ENCODE data around the gene SIGLEC6.

SIGLEC6 gene

GRCh38 chr19:51550848-51551672 lies 19.6 kb upstream of the SIGLEC6 start:
- no peak for DNase-seq
- in situ Hi-C loops (cut with HindIII; ENCODE audit: low pct_ligation_motif_present, low pct_unique_long_range_greater_than_20kb, low sequenced_read_pairs), result no loop called here

- in situ Hi-C loops (cut with HindIII; ENCODE audit: low pct_ligation_motif_present, low pct_unique_long_range_greater_than_20kb, low sequenced_read_pairs), result no loop called here
- no peak for DNase-seq
Observed at GRCh38 chr19:51549533-51550324, 18.3 kb upstream of the SIGLEC6 start.

DNA sequence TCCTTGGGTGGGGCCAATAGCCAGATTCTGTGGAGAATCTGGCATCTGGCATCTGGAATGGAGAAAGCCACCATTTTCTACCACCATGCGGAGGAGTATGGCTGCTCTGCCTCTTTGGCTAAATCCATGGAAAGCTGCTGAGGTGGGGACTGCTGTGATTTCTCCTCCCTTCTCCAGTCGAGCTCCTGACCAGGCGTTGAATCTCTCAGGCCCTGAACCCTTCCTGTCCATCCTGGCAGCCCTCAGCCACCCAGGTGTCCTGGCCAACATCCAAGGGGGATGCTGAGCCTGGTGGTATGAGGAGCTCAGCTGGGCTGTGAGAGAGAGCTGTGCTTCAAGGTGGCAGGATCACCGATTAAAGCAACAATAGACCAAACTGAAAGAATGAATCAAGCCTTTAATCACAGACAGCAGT lies 17.4 kb upstream of the SIGLEC6 start:
- in situ Hi-C loops (cut with HindIII; ENCODE audit: low pct_ligation_motif_present, low pct_unique_long_range_greater_than_20kb, low sequenced_read_pairs), result no loop called here

DNA sequence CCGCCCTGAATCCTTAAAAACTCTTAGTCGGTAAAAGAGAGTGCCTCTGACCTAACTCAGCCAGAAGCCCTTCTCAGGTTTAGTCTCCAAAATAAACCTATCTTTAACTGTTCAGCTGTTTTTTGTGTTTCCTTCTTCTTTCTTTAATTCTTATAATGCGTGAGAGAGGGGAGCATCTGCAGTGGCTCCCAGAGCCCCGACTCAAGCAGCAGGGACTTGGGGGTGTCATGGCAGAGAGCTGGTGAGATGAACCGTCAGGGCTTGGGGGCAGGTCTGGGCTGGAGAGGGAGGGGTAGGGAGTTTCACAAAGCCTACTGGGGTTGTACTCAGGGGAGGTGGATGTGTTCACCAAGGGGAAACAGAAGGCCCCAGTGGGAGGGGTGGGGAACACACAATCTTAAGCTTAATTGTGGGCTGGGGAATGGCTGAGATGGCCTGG lies 16.8 kb upstream of the SIGLEC6 start:
- in situ Hi-C loops (cut with HindIII; ENCODE audit: low pct_ligation_motif_present, low pct_unique_long_range_greater_than_20kb, low sequenced_read_pairs), result no loop called here
- no peak for DNase-seq

More for the DNA sequence above, 17.4 kb upstream of the SIGLEC6 start:
- DNase-seq, result no peak

DNA sequence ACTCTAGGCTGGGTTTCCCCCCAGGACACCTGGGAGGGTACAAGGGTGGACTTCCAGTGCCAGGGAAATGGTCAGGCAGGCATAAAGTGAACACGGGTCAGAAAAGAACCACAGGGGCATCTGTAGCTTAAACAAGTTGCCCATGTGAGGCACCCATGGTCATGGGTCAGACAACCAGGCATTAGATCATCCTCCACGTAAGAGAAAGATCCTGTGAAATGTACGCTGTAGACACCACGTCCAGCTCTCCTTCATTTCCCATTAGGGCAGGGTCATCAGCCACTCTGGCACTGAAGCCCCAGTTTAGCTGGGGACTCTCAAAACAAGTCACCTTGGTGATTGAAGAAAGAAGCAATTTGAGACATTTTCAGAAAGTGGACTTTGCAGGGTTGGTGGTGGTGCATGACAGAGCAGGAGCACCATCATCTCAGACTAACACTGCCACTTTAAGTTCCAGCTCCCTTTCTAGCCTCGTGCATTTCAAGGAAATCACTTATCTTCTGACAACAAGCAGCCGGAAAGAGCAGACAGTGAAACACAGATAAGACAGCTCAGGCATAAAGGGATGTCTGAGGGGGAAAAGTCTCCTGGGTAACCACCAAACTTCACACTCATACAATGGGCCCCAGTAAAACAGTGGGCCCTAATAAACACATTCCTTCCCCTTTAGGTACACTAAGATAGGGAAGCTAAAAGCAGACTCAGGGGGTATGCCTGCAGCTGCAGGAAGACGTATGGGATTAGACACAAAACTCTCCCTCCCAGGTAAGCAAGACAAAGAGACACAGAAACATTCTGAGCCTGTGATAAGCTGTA lies 16.1 kb upstream of the SIGLEC6 start:
- in situ Hi-C loops (cut with HindIII; ENCODE audit: low pct_ligation_motif_present, low pct_unique_long_range_greater_than_20kb, low sequenced_read_pairs), result no loop called here
- DNase-seq, result no peak

GRCh38 chr19:51546650-51547396 lies 15.4 kb upstream of the SIGLEC6 start:
- in situ Hi-C loops (cut with HindIII; ENCODE audit: low pct_ligation_motif_present, low pct_unique_long_range_greater_than_20kb, low sequenced_read_pairs), result no loop called here
- peak; percentile 27 for DNase-seq

- in situ Hi-C loops (cut with HindIII; ENCODE audit: low pct_ligation_motif_present, low pct_unique_long_range_greater_than_20kb, low sequenced_read_pairs), result no loop called here
- no peak for DNase-seq
Observed at GRCh38 chr19:51546107-51546649, 14.7 kb upstream of the SIGLEC6 start.

GRCh38 chr19:51544038-51544437 lies 12.6 kb upstream of the SIGLEC6 start:
- in situ Hi-C loops (cut with HindIII; ENCODE audit: low pct_ligation_motif_present, low pct_unique_long_range_greater_than_20kb, low sequenced_read_pairs), result no loop called here

GRCh38 chr19:51542699-51543098 lies 11.2 kb upstream of the SIGLEC6 start:
- in situ Hi-C loops (cut with HindIII; ENCODE audit: low pct_ligation_motif_present, low pct_unique_long_range_greater_than_20kb, low sequenced_read_pairs), result no loop called here
- DNase-seq, result no peak

More at GRCh38 chr19:51544038-51544437, 12.6 kb upstream of the SIGLEC6 start:
- no peak for DNase-seq

DNA sequence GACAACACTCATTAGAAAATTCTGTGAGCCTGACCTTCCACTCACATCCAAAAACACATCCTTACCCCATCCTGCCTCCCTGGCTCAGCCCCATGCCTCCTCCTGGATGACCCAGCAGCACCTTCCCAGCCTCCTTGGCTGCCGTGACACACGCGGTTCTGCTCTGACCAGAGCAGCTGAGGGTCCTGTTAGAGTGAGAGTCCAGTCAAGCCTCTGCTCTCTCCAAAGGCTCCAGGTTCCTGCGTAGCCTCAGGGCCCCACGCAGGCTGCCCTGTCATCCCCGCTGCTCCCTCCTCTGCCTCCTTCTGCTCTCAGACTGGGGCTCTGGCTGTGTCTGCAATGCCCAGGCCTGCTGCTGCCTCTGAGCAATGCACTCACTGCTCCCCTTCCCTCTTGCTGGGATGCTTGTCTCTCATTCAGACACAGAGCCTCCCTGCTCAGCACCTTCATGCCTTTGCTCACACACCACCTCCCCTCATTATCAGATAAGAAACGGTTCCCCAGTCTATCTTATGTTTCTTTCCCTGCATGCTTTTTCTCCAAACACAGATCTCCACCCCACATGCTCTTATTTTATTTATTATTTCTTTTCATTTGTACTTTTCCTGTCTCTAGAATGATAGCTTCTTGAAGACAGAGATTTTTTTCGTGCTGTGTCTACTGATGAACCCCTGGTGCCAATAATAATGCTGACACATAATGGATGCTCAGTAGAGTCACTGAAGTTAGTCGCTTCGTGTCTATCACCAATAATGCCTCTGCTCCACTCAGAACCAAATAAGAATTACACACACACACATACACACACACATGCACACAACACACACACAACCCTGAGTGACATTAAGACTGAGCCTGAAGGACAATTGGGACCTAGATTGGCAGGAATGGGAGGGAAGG lies 10.2 kb upstream of the SIGLEC6 start:
- in situ Hi-C loops (cut with HindIII; ENCODE audit: low pct_ligation_motif_present, low pct_unique_long_range_greater_than_20kb, low sequenced_read_pairs), result no loop called here
- no peak for DNase-seq

- in situ Hi-C loops (cut with HindIII; ENCODE audit: low pct_ligation_motif_present, low pct_unique_long_range_greater_than_20kb, low sequenced_read_pairs), result no loop called here
- no peak for DNase-seq
Observed at GRCh38 chr19:51539821-51540366, 8.4 kb upstream of the SIGLEC6 start.

GRCh38 chr19:51535535-51535934 lies 4.1 kb upstream of the SIGLEC6 start:
- in situ Hi-C loops (cut with HindIII; ENCODE audit: low pct_ligation_motif_present, low pct_unique_long_range_greater_than_20kb, low sequenced_read_pairs), result no loop called here
- DNase-seq, result no peak

GRCh38 chr19:51530616-51531015 lies 854 bp downstream of the SIGLEC6 start:
- in situ Hi-C loops (cut with HindIII; ENCODE audit: low pct_ligation_motif_present, low pct_unique_long_range_greater_than_20kb, low sequenced_read_pairs), result no loop called here
- no peak for DNase-seq

- DNase-seq, result no peak
- in situ Hi-C loops (cut with HindIII; ENCODE audit: low pct_ligation_motif_present, low pct_unique_long_range_greater_than_20kb, low sequenced_read_pairs), result no loop called here
Observed at GRCh38 chr19:51529301-51529700, 2.2 kb downstream of the SIGLEC6 start.

- in situ Hi-C loops (cut with HindIII; ENCODE audit: low pct_ligation_motif_present, low pct_unique_long_range_greater_than_20kb, low sequenced_read_pairs), result no loop called here
- no peak for DNase-seq
Observed at GRCh38 chr19:51525651-51526050, 5.8 kb downstream of the SIGLEC6 start.

DNA sequence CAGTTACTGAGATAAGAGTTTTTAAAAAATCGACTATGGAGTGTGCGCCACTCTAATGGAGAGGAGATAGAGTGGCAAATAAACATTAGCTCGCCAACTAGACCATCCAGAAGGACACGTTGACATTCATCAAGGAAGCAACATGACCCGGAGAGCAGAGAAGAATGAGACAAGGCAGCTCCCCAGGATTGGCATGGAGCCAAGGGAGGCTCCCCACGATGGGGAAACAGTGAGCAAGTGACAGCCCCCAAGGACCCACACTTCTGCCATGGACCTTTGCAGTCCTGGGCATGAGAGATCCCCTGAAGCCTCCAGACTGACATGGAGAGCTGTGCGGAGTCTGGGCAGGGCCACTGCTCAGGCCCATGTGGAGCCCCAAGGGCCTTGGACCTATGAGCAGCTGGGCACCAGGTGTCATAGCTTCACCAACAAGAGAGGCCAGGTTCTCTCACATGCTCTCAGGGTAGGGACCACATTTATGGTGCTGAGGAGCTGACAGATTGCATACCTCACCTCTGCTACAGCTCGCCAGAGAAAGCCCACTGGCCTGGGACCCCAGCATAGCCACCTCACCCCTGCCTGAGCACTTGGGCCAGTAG lies 6.7 kb downstream of the SIGLEC6 start:
- in situ Hi-C loops (cut with HindIII; ENCODE audit: low pct_ligation_motif_present, low pct_unique_long_range_greater_than_20kb, low sequenced_read_pairs), result no loop called here

More for the DNA sequence above, 6.7 kb downstream of the SIGLEC6 start:
- no peak for DNase-seq

Data from ACHN (cell line).